ENCODE measurements around the gene OR13C8.
A peak's percentile ranks its signal among the peaks of the same experiment; 100 is the strongest.
"Not testable (repeated sequence)": the region's sequence is repeated elsewhere in the genome, so short reads cannot be mapped to it uniquely, and the experiment has no call there.

OR13C8 gene

DNA sequence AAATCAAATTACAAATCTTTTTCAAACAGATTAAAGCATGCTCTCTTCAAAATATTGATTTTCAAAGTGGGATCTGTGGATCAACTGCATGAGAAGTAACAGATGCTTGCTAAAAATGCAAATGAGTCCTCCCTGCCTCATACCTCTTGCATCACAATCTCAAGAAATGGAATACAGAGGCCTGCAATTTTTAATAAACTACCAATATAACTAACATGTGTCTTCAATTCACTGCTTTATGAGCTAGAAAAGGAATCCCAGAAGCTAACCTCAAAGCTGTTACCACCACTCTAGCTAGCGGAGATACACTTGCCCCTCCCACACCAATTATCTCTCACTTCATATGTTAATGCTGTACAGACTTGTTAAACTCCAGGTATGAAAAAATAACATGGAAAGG is 20.7 kb downstream of the OR13C8 start:
- TF ChIP-seq ZFX (IDR thresholded peaks at IDR 0.05) = no peak
- TF ChIP-seq, protein P1, sequence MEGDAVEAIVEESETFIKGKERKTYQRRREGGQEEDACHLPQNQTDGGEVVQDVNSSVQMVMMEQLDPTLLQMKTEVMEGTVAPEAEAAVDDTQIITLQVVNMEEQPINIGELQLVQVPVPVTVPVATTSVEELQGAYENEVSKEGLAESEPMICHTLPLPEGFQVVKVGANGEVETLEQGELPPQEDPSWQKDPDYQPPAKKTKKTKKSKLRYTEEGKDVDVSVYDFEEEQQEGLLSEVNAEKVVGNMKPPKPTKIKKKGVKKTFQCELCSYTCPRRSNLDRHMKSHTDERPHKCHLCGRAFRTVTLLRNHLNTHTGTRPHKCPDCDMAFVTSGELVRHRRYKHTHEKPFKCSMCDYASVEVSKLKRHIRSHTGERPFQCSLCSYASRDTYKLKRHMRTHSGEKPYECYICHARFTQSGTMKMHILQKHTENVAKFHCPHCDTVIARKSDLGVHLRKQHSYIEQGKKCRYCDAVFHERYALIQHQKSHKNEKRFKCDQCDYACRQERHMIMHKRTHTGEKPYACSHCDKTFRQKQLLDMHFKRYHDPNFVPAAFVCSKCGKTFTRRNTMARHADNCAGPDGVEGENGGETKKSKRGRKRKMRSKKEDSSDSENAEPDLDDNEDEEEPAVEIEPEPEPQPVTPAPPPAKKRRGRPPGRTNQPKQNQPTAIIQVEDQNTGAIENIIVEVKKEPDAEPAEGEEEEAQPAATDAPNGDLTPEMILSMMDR (conservative IDR thresholded peaks at IDR 0.05) = no peak
- no peak overlapping the region for H3K27ac ChIP-seq

DNA sequence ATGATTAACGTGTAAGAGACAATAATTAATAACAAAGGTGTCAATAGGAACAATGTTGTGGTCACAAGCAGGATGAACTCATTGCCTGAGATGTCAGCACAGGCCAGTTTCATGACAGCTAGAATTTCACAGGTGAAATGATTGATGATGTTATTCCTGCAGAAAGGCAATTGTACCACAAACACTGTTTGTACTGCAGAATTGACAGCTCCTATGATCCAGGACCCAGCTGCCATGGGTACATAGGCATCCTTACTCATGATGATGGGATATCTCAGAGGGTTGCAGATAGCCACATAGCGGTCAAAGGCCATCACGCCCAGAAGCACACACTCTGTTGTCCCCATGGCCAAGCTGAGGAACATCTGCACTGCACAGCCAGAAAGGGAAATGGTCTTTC is 29.8 kb downstream of the OR13C8 start:
- not testable (repeated sequence) for H3K27ac ChIP-seq

DNA sequence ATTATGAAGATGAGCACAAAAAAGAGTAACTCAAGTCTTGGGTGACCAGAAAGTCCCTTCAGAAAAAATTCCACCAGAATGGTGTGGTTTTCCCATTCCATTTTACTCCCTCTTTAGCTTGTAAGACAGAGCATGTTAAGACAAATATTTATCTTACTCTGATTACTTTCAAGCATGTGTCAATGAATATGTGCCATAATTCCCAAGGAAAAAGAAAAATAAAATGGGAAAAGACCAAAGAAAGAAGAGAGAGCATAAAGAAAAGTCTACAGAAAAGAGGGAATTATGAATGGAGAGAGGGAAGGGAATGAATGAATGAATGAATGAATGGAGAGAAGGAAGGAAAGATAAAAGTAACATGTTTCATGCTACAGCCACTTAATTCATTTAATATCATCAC is 30.3 kb downstream of the OR13C8 start, which contains the start of gene OR13C5:
Gene OR13C5, minus strand, starts transcription at position 101 of the 400 bp plus-strand sequence. Its CDS starts 0 bp downstream, at position 101.
- H3K27ac ChIP-seq = not testable (repeated sequence)

DNA sequence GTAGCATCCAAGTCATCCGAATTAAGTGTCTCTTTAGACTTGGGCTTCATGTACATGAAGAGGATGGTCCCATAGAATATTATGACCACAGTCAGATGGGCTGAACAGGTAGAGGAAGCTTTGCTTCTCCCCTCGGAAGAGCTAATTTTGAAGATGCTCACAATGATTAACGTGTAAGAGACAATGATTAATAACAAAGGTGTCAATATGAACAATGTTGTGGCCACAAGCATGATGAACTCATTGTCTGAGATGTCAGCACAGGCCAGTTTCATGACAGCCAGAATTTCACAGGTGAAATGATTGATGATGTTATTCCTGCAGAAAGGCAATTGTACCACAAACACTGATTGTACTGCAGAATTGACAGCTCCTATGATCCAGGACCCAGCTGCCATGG is 35.8 kb downstream of the OR13C8 start:
- TF ChIP-seq ZFX (IDR thresholded peaks at IDR 0.05) = no peak
- TF ChIP-seq, protein P1 (conservative IDR thresholded peaks at IDR 0.05) = no peak

DNA sequence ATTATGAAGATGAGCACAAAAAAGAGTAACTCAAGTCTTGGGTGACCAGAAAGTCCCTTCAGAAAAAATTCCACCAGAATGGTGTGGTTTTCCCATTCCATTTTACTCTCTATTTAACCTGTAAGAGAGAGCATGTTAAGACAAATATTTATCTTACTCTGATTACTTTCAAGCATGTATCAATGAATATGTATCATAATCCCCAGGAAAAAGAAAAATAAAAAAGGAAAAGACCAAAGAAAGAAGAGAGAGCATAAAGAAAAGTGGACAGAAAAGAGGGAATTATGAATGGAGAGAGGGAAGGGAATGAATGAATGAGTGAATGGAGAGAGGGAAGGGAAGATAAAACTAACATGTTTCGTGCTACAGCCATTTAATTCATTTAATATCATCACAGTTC is 36.6 kb downstream of the OR13C8 start, which contains the start of gene OR13C2:
Gene OR13C2, minus strand, starts transcription at position 101 of the 400 bp plus-strand sequence. Its CDS starts 0 bp downstream, at position 101.
- H3K27ac ChIP-seq = not testable (repeated sequence)

More for the DNA sequence above, 35.8 kb downstream of the OR13C8 start:
- no peak overlapping the region for H3K27ac ChIP-seq

DNA sequence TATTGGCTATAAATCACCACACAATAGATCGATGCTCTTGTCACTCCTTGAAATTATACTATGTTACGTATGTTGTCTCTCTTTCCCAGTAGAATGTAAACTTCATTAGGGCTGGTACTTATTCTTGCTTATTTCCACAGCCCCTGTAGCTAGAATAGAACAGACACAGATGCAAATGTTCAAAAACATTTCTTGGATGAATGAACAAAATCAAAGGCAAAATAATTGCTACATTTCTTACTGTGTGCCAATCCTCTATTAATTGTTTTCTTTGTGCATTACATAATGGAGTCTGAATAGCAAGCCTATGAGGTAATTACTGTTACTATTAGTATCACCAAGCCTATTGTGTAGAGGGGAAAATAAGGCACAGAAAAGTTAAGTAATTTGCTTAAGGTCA is 37.2 kb downstream of the OR13C8 start:
- no peak overlapping the region for H3K27ac ChIP-seq
- TF ChIP-seq, protein P1 (conservative IDR thresholded peaks at IDR 0.05) = no peak
- no peak for TF ChIP-seq ZFX (IDR thresholded peaks at IDR 0.05)

DNA sequence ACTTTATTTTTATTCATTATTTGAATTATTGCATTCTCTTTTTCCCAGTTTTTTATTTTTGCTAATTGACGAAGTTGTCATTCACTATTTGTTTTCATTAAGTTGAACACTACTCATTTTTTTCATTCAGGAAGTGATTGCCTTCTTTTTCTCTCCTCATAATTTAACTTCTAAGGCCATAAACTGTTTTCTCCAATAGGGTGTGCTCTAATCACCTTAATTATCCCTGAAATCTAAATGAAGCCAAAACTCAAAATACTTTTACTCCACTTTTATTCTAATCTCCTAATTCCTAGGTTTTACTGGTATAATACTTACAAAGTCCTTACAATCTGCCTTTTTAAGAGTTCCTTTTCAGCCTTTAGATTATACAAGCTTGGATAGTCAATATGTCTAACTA is 39.4 kb downstream of the OR13C8 start:
- no peak overlapping the region for H3K27ac ChIP-seq
- no peak for TF ChIP-seq ZFX (IDR thresholded peaks at IDR 0.05)
- TF ChIP-seq, protein P1 (conservative IDR thresholded peaks at IDR 0.05) = peak; percentile 65

DNA sequence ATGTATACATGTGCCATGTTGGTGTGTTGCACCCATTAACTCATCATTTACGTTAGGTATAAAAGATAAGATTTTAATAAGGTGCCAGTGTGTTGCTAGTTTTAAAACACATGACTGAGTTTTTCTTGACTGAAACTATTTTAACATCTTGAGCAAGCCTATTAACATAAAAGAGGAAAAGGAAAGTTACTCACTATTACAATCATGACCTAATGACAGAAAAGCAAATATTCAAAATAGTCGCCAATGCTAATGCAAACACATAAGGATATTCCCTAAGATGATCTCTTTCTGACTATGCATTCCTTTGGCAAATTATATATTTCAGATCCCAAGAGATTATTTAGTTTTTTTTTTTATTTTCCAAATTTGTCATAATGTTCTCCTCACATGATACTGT is 42.2 kb downstream of the OR13C8 start:
- H3K27ac ChIP-seq = no peak overlapping the region
- no peak for TF ChIP-seq ZFX (IDR thresholded peaks at IDR 0.05)
- TF ChIP-seq, protein P1 (conservative IDR thresholded peaks at IDR 0.05) = no peak

DNA sequence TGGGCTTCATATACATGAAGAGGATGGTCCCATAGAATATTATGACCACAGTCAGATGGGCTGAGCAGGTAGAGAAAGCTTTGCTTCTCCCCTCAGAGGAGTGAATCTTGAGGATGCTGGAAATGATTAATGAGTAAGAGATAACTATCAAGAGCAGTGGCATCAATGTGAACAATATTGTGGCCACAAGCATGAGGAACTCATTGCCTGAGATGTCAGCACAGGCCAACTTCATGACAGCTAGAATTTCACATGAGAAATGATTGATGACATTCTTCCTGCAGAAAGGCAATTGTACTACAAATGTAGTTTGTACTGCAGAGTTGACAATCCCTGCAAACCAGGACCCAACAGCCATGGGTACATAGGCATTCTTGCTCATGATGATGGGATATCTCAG is 48.5 kb downstream of the OR13C8 start:
- no peak overlapping the region for H3K27ac ChIP-seq
- TF ChIP-seq, protein P1 (conservative IDR thresholded peaks at IDR 0.05) = no peak
- no peak for TF ChIP-seq ZFX (IDR thresholded peaks at IDR 0.05)

All from C4-2B (cell line).